Measurements from ENCODE around the gene GJC2. TPM values are rescaled to one million over a fixed set of nuclear protein-coding genes. Genes with fewer than 3 reads are reported as not detected.

The GJC2 gene
- total and polyA plus RNA-seq, 2 donors (not counting 1 experiment from before 2014, with no cell fraction given) = 0.16 to 0.30 TPM

DNA sequence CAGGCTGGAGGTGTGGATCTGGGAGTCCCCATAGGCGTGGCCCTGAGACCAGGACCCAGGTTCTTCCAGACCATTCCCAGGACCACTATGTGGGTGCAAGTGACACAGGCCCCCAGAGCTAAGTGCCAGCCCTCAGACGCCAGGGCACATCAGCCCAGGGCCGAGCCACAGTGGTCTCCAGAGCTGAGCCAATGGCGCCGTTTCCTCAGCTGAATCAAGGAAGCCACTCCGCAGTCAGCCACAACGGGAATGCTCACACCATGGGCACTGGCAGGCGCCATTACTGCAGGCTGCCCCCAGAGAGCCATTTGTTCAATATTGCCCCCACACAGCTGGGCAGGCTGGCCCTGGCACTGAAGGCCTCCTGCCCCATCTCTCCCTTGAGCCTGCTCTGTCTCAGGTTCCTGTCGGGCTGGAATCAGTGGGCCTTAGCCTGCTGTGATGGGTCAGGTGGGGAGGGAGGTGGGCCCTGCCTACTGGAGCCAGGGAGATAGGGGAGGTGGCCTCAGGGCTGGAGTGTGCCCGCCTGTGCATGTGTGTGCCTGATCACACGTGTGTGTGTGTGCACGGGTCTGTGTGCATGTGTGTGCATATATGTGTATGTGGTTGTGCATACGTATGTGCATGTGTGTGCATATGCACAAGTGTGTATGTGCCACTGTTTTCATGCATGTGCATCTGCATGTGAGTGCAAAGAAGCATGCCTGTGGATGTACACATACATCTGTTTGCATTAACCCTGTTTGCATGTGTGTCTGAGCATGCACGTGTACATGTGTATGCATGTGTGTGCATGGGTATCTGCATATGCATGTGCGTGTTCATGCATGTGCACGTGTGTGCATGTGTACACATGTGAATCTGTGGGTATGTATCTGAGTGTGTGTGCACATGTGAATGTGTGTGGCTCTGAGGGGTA lies 6.1 kb downstream of the GJC2 start:
- Histone ChIP-seq H3K4me3 (ENCODE audit: control extremely low read depth in 1 of 5, extremely low read depth in 1 of 5, insufficient read depth in 1 of 5, low read depth in 2 of 5, low read length in 4 of 5) (no peak overlapping the region), H3K27ac (ENCODE audit: low read length in 2 of 2) (no peak overlapping the region), H3K4me1 (ENCODE audit: control insufficient read depth in 2 of 2, insufficient read depth in 2 of 2, low read length in 2 of 2) (peaks cover 0 to 3% of the 10 kb centered on the region in 2 donors), H3K36me3 (replicated peaks in 1 of 2; ENCODE audit: control extremely low read depth in 1 of 2, control insufficient read depth in 1 of 2, extremely low read depth in 1 of 2, insufficient read depth in 2 of 2, low read length in 1 of 2) (no peaks in the 10 kb centered on the region), H3K9ac (ENCODE audit: low read length) (no peak overlapping the region), H3K27me3 (replicated peaks in 1 of 4; ENCODE audit: control extremely low read depth in 1 of 4, control insufficient read depth in 3 of 4, insufficient read depth in 4 of 4, low read length in 3 of 4) (peaks cover 0 to 19% (median 0%) of the 10 kb centered on the region in 4 experiments), H3K9me3 (ENCODE audit: control extremely low read depth in 1 of 3, control insufficient read depth in 2 of 3, insufficient read depth in 1 of 3, low read length in 2 of 3) (peaks cover 0 to 2% (median 0%) of the 10 kb centered on the region in 3 donors), H4K20me1 (ENCODE audit: control insufficient read depth, insufficient read depth, low read length, poor library complexity, severe bottlenecking) (no peaks in the 10 kb centered on the region), H2AFZ (ENCODE audit: insufficient read depth, low read depth, low read length, poor library complexity, severe bottlenecking) (no peak overlapping the region), H3K4me2 (replicated peaks; ENCODE audit: low read depth, low read length, poor library complexity, severe bottlenecking) (no peak overlapping the region), H3K79me2 (ENCODE audit: control insufficient read depth, insufficient read depth, low read length) (no peaks in the 10 kb centered on the region)
- ChIA-PET POLR2A (no interaction called here), CTCF (no interaction called here)
- no peak for TF ChIP-seq EZH2 (IDR thresholded peaks at IDR 0.05; ENCODE audit: borderline replicate concordance, insufficient read depth, low read depth, low read length, poor library complexity, severe bottlenecking)
- TF ChIP-seq, protein P1, sequence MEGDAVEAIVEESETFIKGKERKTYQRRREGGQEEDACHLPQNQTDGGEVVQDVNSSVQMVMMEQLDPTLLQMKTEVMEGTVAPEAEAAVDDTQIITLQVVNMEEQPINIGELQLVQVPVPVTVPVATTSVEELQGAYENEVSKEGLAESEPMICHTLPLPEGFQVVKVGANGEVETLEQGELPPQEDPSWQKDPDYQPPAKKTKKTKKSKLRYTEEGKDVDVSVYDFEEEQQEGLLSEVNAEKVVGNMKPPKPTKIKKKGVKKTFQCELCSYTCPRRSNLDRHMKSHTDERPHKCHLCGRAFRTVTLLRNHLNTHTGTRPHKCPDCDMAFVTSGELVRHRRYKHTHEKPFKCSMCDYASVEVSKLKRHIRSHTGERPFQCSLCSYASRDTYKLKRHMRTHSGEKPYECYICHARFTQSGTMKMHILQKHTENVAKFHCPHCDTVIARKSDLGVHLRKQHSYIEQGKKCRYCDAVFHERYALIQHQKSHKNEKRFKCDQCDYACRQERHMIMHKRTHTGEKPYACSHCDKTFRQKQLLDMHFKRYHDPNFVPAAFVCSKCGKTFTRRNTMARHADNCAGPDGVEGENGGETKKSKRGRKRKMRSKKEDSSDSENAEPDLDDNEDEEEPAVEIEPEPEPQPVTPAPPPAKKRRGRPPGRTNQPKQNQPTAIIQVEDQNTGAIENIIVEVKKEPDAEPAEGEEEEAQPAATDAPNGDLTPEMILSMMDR (IDR thresholded peaks at IDR 0.05) = no peak
- ATAC-seq (ENCODE audit: low read depth) (no peak), DNase-seq (no peak)
- intact Hi-C loops (cut with micrococcal nuclease) = no loop called here
- no peak overlapping the region for H3K4me3 Mint-ChIP-seq
- no peak overlapping the region for H3K27ac Mint-ChIP-seq
- H3K9me3 Mint-ChIP-seq (ENCODE audit: insufficient read depth) = no peaks in the 10 kb centered on the region
- peaks cover 3% of the 10 kb centered on the region for H3K27me3 Mint-ChIP-seq
- 85% methylated on average over 16 of the region's 16 CpGs for WGBS (ENCODE audit: insufficient coverage)
- no peaks in the 10 kb centered on the region for H3K4me1 Mint-ChIP-seq

DNA sequence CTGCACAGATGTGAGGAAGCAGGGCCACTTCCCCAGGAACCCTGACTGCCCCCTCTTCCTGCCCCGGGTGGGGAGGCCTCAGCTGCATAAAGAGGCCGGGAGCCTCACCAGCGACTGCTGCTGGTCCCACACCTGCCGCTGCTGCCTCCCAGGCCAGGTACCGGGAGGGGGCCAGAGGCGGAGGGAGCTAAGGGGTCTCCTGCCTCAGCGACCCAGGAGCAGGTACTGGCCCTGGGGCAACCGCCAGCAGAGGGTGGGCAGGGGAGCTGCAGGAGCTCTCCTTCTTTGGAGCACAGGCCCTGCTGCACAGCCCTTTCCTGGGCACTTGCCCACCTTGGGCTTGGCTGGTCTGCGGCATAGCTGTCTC lies 6.8 kb downstream of the GJC2 start:
- WGBS (ENCODE audit: insufficient coverage) = 14% methylated on average over 9 of the region's 9 CpGs
- no peak overlapping the region for H3K4me3 Mint-ChIP-seq
- no peak for DNase-seq

More for the DNA sequence above, 6.8 kb downstream of the GJC2 start:
- peaks cover 0 to 2% (median 0%) of the 10 kb centered on the region in 3 donors for H3K9me3 ChIP-seq (ENCODE audit: control extremely low read depth in 1 of 3, control insufficient read depth in 2 of 3, insufficient read depth in 1 of 3, low read length in 2 of 3)
- H3K4me3 ChIP-seq (ENCODE audit: control extremely low read depth in 1 of 5, extremely low read depth in 1 of 5, insufficient read depth in 1 of 5, low read depth in 2 of 5, low read length in 4 of 5) = no peak overlapping the region
- H4K20me1 ChIP-seq (ENCODE audit: control insufficient read depth, insufficient read depth, low read length, poor library complexity, severe bottlenecking) = no peaks in the 10 kb centered on the region
- TF ChIP-seq, protein P1 (IDR thresholded peaks at IDR 0.05) = no peak
- CTCF ChIA-PET = no interaction called here
- ATAC-seq (ENCODE audit: low read depth) = no peak
- no peaks in the 10 kb centered on the region for H3K9me3 Mint-ChIP-seq (ENCODE audit: insufficient read depth)
- peaks cover 0 to 3% of the 10 kb centered on the region in 2 donors for H3K4me1 ChIP-seq (ENCODE audit: control insufficient read depth in 2 of 2, insufficient read depth in 2 of 2, low read length in 2 of 2)
- H3K4me1 Mint-ChIP-seq = no peaks in the 10 kb centered on the region
- no peak overlapping the region for H3K27ac Mint-ChIP-seq
- no peak overlapping the region for H3K27ac ChIP-seq (ENCODE audit: low read length in 2 of 2)
- intact Hi-C loops (cut with micrococcal nuclease) = no loop called here
- H2AFZ ChIP-seq (ENCODE audit: insufficient read depth, low read depth, low read length, poor library complexity, severe bottlenecking) = no peak overlapping the region
- POLR2A ChIA-PET = no interaction called here
- H3K27me3 ChIP-seq (replicated peaks in 1 of 4; ENCODE audit: control extremely low read depth in 1 of 4, control insufficient read depth in 3 of 4, insufficient read depth in 4 of 4, low read length in 3 of 4) = peaks cover 0 to 19% (median 0%) of the 10 kb centered on the region in 4 experiments
- H3K9ac ChIP-seq (ENCODE audit: low read length) = no peak overlapping the region
- H3K79me2 ChIP-seq (ENCODE audit: control insufficient read depth, insufficient read depth, low read length) = no peaks in the 10 kb centered on the region
- no peak overlapping the region for H3K4me2 ChIP-seq (replicated peaks; ENCODE audit: low read depth, low read length, poor library complexity, severe bottlenecking)
- peaks cover 3% of the 10 kb centered on the region for H3K27me3 Mint-ChIP-seq
- no peaks in the 10 kb centered on the region for H3K36me3 ChIP-seq (replicated peaks in 1 of 2; ENCODE audit: control extremely low read depth in 1 of 2, control insufficient read depth in 1 of 2, extremely low read depth in 1 of 2, insufficient read depth in 2 of 2, low read length in 1 of 2)
